ENCODE results near the gene NDUFS2. TPM values are rescaled to one million over a fixed set of nuclear protein-coding genes. Genes with fewer than 3 reads are reported as not detected.

NDUFS2 gene
- total and polyA plus RNA-seq, 9 of the 15 experiments (the other 6 are each of a cell fraction or from before 2014, with no cell fraction given) = 70.0 to 176 (median 141) TPM

GRCh38 chr1:161209790-161210409, 7.7 kb downstream of the NDUFS2 start (continued):
- TF ChIP-seq REST (IDR thresholded peaks at IDR 0.05; ENCODE audit: borderline replicate concordance) (peak; percentile 87), REST (CRISPR knock-in tag; IDR thresholded peaks at IDR 0.05; ENCODE audit: low read depth) (no peak), NEUROD1 (IDR thresholded peaks at IDR 0.05; ENCODE audit: borderline replicate concordance, low read depth, low read length, partially characterized antibody) (peak; percentile 42), HEY1 (CRISPR knock-in tag; IDR thresholded peaks at IDR 0.05; ENCODE audit: borderline replicate concordance) (no peak), KDM1A (IDR thresholded peaks at IDR 0.05) (peak in 1 of 2 experiments; percentile 30; a peak in 1 of 4 replicates), BHLHE40 (IDR thresholded peaks at IDR 0.05; ENCODE audit: low read length) (peak; percentile 9; the same call in 1 of the 2 replicates), GATAD2B (IDR thresholded peaks at IDR 0.05; ENCODE audit: borderline replicate concordance) (peak; percentile 54; the same call in 1 of the 2 replicates), ATF7 (IDR thresholded peaks at IDR 0.05) (peak; percentile 44; the same call in 1 of the 2 replicates), ZNF384 (IDR thresholded peaks at IDR 0.05; ENCODE audit: low read depth, low read length) (0 out of 2 replicates have a peak, but pooled peaks have one; percentile 23), RB1 (IDR thresholded peaks at IDR 0.05; ENCODE audit: low read depth) (peak; percentile 71)
- TF ChIP-seq, protein P1, sequence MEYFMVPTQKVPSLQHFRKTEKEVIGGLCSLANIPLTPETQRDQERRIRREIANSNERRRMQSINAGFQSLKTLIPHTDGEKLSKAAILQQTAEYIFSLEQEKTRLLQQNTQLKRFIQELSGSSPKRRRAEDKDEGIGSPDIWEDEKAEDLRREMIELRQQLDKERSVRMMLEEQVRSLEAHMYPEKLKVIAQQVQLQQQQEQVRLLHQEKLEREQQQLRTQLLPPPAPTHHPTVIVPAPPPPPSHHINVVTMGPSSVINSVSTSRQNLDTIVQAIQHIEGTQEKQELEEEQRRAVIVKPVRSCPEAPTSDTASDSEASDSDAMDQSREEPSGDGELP (CRISPR knock-in tag; IDR thresholded peaks at IDR 0.05; ENCODE audit: borderline replicate concordance) = peak; percentile 60; the same call in 1 of the 2 replicates
- TF ChIP-seq, protein P2, sequence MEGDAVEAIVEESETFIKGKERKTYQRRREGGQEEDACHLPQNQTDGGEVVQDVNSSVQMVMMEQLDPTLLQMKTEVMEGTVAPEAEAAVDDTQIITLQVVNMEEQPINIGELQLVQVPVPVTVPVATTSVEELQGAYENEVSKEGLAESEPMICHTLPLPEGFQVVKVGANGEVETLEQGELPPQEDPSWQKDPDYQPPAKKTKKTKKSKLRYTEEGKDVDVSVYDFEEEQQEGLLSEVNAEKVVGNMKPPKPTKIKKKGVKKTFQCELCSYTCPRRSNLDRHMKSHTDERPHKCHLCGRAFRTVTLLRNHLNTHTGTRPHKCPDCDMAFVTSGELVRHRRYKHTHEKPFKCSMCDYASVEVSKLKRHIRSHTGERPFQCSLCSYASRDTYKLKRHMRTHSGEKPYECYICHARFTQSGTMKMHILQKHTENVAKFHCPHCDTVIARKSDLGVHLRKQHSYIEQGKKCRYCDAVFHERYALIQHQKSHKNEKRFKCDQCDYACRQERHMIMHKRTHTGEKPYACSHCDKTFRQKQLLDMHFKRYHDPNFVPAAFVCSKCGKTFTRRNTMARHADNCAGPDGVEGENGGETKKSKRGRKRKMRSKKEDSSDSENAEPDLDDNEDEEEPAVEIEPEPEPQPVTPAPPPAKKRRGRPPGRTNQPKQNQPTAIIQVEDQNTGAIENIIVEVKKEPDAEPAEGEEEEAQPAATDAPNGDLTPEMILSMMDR (IDR thresholded peaks at IDR 0.05 in 2 of 3, conservative IDR thresholded peaks at IDR 0.05 in 1 of 3; ENCODE audit: insufficient read depth in 2 of 3, low read depth in 1 of 3, low read length in 3 of 3) = peak; percentile 94 to 97 (median 96)
